Stimulated activated naive CD8-positive, alpha-beta T cell treated with anti-CD3 and anti-CD28 coated beads, Interleukin-15, amount 100 ng/mL, for 72 hours (primary cell): ENCODE measurements around the gene NTF3.

Experiments used
- ATAC-seq: fragments of 150-1000 bp; cut with Tn5 transposase; 2 replicates; pipeline ENCODE4 v1.10.0; 2021; ENCODE audit warnings: mild to moderate bottlenecking, moderate library complexity
- DNase-seq, 2 donors: peaks; one replicate each; pipeline ENCODE4 v3.0.0; 2021 to 2022
- H3K27ac Mint-ChIP-seq, 2 donors: one replicate each; pipeline ENCODE4 v1.8.0; 2022; ENCODE audit warnings: mild to moderate bottlenecking in 2 of 2, mixed read lengths in 2 of 2, moderate library complexity in 2 of 2
- H3K27me3 Mint-ChIP-seq: one replicate; pipeline ENCODE4 v1.8.0; 2022; ENCODE audit warnings: mixed read lengths
- H3K4me1 Mint-ChIP-seq: one replicate; pipeline ENCODE4 v1.8.0; 2022; ENCODE audit warnings: mild to moderate bottlenecking, mixed read lengths
- H3K4me3 Mint-ChIP-seq, 2 donors: one replicate each; pipeline ENCODE4 v1.8.0; 2022; ENCODE audit warnings: mild to moderate bottlenecking in 2 of 2, mixed read lengths in 2 of 2, moderate library complexity in 1 of 2
- H3K9me3 Mint-ChIP-seq, 2 donors: one replicate each; pipeline ENCODE4 v1.8.0; 2022; ENCODE audit warnings: mixed read lengths in 2 of 2

Gene NTF3

GRCh38 chr12:5441497-5442236 lies 9.8 kb downstream of the NTF3 start:
- Mint-ChIP-seq H3K4me1 (no peaks in the 10 kb centered on the region), H3K27me3 (peaks cover 46% of the 10 kb centered on the region), H3K27ac (no peak overlapping the region), H3K9me3 (no peaks in the 10 kb centered on the region), H3K4me3 (no peak overlapping the region)
- DNase-seq (no peak), ATAC-seq (no peak)

- ATAC-seq (no peak), DNase-seq (no peak)
- Mint-ChIP-seq H3K9me3 (no peaks in the 10 kb centered on the region), H3K27me3 (peaks cover 39% of the 10 kb centered on the region), H3K27ac (no peak overlapping the region), H3K4me3 (no peak overlapping the region), H3K4me1 (no peaks in the 10 kb centered on the region)
Observed at GRCh38 chr12:5442251-5443006, 10.5 kb downstream of the NTF3 start.

- DNase-seq, result no peak
Observed at GRCh38 chr12:5444520-5444919, 12.6 kb downstream of the NTF3 start.

GRCh38 chr12:5447320-5447719 lies 15.4 kb downstream of the NTF3 start:
- no peak overlapping the region for H3K4me3 Mint-ChIP-seq
- peaks cover 38% of the 10 kb centered on the region for H3K27me3 Mint-ChIP-seq
- H3K4me1 Mint-ChIP-seq, result no peaks in the 10 kb centered on the region
- no peaks in the 10 kb centered on the region for H3K9me3 Mint-ChIP-seq
- DNase-seq (no peak), ATAC-seq (no peak)
- H3K27ac Mint-ChIP-seq, result no peak overlapping the region

More at GRCh38 chr12:5444520-5444919, 12.6 kb downstream of the NTF3 start:
- Mint-ChIP-seq H3K9me3 (no peaks in the 10 kb centered on the region), H3K27me3 (peaks cover 42% of the 10 kb centered on the region), H3K4me3 (no peak overlapping the region), H3K4me1 (no peaks in the 10 kb centered on the region), H3K27ac (peak overlapping the region in 1 of 2 donors; percentile 12)
- ATAC-seq, result no peak

- no peak for DNase-seq
- Mint-ChIP-seq H3K4me3 (no peak overlapping the region), H3K4me1 (no peaks in the 10 kb centered on the region), H3K27me3 (peaks cover 18% of the 10 kb centered on the region), H3K9me3 (no peaks in the 10 kb centered on the region), H3K27ac (no peak overlapping the region)
- ATAC-seq, result no peak
Observed at GRCh38 chr12:5451251-5451650, 19.3 kb downstream of the NTF3 start.

GRCh38 chr12:5452569-5452968 lies 20.7 kb downstream of the NTF3 start:
- DNase-seq, result no peak
- Mint-ChIP-seq H3K4me3 (no peak overlapping the region), H3K9me3 (no peaks in the 10 kb centered on the region), H3K4me1 (peaks cover 7% of the 10 kb centered on the region), H3K27me3 (peaks cover 18% of the 10 kb centered on the region), H3K27ac (no peak overlapping the region)
- no peak for ATAC-seq

GRCh38 chr12:5453466-5453865 lies 21.6 kb downstream of the NTF3 start:
- H3K9me3 Mint-ChIP-seq, result no peaks in the 10 kb centered on the region

GRCh38 chr12:5455045-5455444 lies 23.1 kb downstream of the NTF3 start:
- H3K27me3 Mint-ChIP-seq, result peaks cover 9% of the 10 kb centered on the region
- no peak overlapping the region for H3K27ac Mint-ChIP-seq
- no peak for ATAC-seq
- H3K4me1 Mint-ChIP-seq, result peaks cover 7% of the 10 kb centered on the region
- DNase-seq, result no peak
- no peak overlapping the region for H3K4me3 Mint-ChIP-seq
- no peaks in the 10 kb centered on the region for H3K9me3 Mint-ChIP-seq

More at GRCh38 chr12:5453466-5453865, 21.6 kb downstream of the NTF3 start:
- DNase-seq (no peak), ATAC-seq (no peak)
- Mint-ChIP-seq H3K4me1 (peaks cover 7% of the 10 kb centered on the region), H3K27ac (no peak overlapping the region), H3K4me3 (no peak overlapping the region), H3K27me3 (peaks cover 18% of the 10 kb centered on the region)

- no peaks in the 10 kb centered on the region for H3K9me3 Mint-ChIP-seq
- H3K4me1 Mint-ChIP-seq, result peaks cover 7% of the 10 kb centered on the region
- no peak overlapping the region for H3K27ac Mint-ChIP-seq
- DNase-seq (no peak), ATAC-seq (no peak)
- peaks cover 9% of the 10 kb centered on the region for H3K27me3 Mint-ChIP-seq
- no peak overlapping the region for H3K4me3 Mint-ChIP-seq
Observed at GRCh38 chr12:5456030-5456429, 24.1 kb downstream of the NTF3 start.

- no peaks in the 10 kb centered on the region for H3K9me3 Mint-ChIP-seq
- H3K27me3 Mint-ChIP-seq, result peaks cover 8% of the 10 kb centered on the region
- no peak overlapping the region for H3K4me3 Mint-ChIP-seq
- H3K4me1 Mint-ChIP-seq, result peaks cover 7% of the 10 kb centered on the region
- no peak for ATAC-seq
- no peak for DNase-seq
- no peak overlapping the region for H3K27ac Mint-ChIP-seq
Observed at GRCh38 chr12:5456906-5457305, 25.0 kb downstream of the NTF3 start.

GRCh38 chr12:5458229-5459050 lies 26.5 kb downstream of the NTF3 start:
- Mint-ChIP-seq H3K9me3 (no peaks in the 10 kb centered on the region), H3K4me1 (peaks cover 7% of the 10 kb centered on the region), H3K4me3 (no peak overlapping the region), H3K27me3 (no peaks in the 10 kb centered on the region), H3K27ac (no peak overlapping the region)
- ATAC-seq, result no peak
- no peak for DNase-seq

GRCh38 chr12:5459051-5459782 lies 27.3 kb downstream of the NTF3 start:
- ATAC-seq, result no peak

GRCh38 chr12:5460817-5461216 lies 28.9 kb downstream of the NTF3 start:
- Mint-ChIP-seq H3K9me3 (no peaks in the 10 kb centered on the region), H3K27ac (no peak overlapping the region), H3K27me3 (no peaks in the 10 kb centered on the region), H3K4me1 (peaks cover 7% of the 10 kb centered on the region), H3K4me3 (no peak overlapping the region)
- no peak for ATAC-seq
- no peak for DNase-seq

More at GRCh38 chr12:5459051-5459782, 27.3 kb downstream of the NTF3 start:
- H3K4me3 Mint-ChIP-seq, result no peak overlapping the region
- H3K27ac Mint-ChIP-seq, result no peak overlapping the region
- no peak for DNase-seq
- no peaks in the 10 kb centered on the region for H3K9me3 Mint-ChIP-seq
- peaks cover 7% of the 10 kb centered on the region for H3K4me1 Mint-ChIP-seq
- H3K27me3 Mint-ChIP-seq, result no peaks in the 10 kb centered on the region

- ATAC-seq, result no peak
- H3K4me1 Mint-ChIP-seq, result peaks cover 3% of the 10 kb centered on the region
- H3K4me3 Mint-ChIP-seq, result no peak overlapping the region
Observed at GRCh38 chr12:5461966-5462365, 30.1 kb downstream of the NTF3 start.

GRCh38 chr12:5464096-5464495 lies 32.2 kb downstream of the NTF3 start:
- Mint-ChIP-seq H3K27ac (no peak overlapping the region), H3K4me3 (no peak overlapping the region), H3K4me1 (no peaks in the 10 kb centered on the region), H3K27me3 (peaks cover 11% of the 10 kb centered on the region), H3K9me3 (no peaks in the 10 kb centered on the region)
- ATAC-seq (no peak), DNase-seq (no peak)

More at GRCh38 chr12:5461966-5462365, 30.1 kb downstream of the NTF3 start:
- H3K27ac Mint-ChIP-seq, result no peak overlapping the region
- H3K9me3 Mint-ChIP-seq, result no peaks in the 10 kb centered on the region
- H3K27me3 Mint-ChIP-seq, result no peaks in the 10 kb centered on the region
- no peak for DNase-seq
